ENCODE results near the gene NXT2. TPM values are rescaled to one million over a fixed set of nuclear protein-coding genes. Genes with fewer than 3 reads are reported as not detected.

The NXT2 gene
- total and polyA plus RNA-seq, 2 donors (not counting 1 experiment from before 2014, with no cell fraction given) = 10.8 to 13.5 TPM

DNA sequence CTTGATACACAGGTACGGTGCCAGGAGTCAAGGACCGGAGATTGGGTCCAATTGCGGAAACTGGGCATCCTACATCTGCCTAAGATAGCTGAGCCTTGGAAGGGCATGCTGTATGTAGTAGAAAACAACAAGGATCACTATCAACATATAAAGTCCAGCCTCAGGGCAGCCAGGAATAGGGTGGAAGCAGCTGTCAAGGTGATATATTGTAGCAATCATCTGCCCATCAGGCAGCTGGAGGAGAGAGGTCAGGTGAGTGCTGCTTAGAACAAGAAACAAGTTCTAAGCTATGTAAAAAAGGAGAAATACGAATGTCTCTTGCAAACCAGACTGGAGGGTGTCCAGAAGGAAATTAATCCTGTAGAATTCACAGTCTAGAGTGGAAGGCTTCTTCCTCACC, 53.5 kb downstream of the NXT2 start:
- no peaks in the 10 kb centered on the region for H3K4me1 ChIP-seq (ENCODE audit: control insufficient read depth, extremely low read depth, insufficient read depth, low read length)
- H3K9ac ChIP-seq (ENCODE audit: insufficient read depth, low read length) = no peak overlapping the region
- no peak overlapping the region for H2AFZ ChIP-seq (ENCODE audit: low read length)
- no peaks in the 10 kb centered on the region for H3K79me2 ChIP-seq (ENCODE audit: control insufficient read depth, insufficient read depth, low read length)
- H3K36me3 ChIP-seq (ENCODE audit: control insufficient read depth, insufficient read depth, low read length) = no peaks in the 10 kb centered on the region
- no peaks in the 10 kb centered on the region for H4K20me1 ChIP-seq (ENCODE audit: control insufficient read depth, extremely low read depth, insufficient read depth, low read length)
- no peaks in the 10 kb centered on the region for H3K9me3 ChIP-seq (ENCODE audit: control insufficient read depth, insufficient read depth, low read depth, low read length)
- TF ChIP-seq CTCF (conservative IDR thresholded peaks at IDR 0.05 in 1 of 2, IDR thresholded peaks at IDR 0.05 in 1 of 2; ENCODE audit: low read depth in 1 of 2, low read length in 2 of 2) (no peak), EZH2 (IDR thresholded peaks at IDR 0.05; ENCODE audit: low read length, missing control alignments) (no peak)
- H3K27me3 ChIP-seq (ENCODE audit: control insufficient read depth, insufficient read depth, low read length) = no peaks in the 10 kb centered on the region
- no peak for DNase-seq (ENCODE audit: low read depth in 2 of 2)
- H3K4me3 ChIP-seq (replicated peaks in 1 of 4; ENCODE audit: control extremely low read depth in 1 of 4, insufficient read depth in 1 of 4, low read depth in 3 of 4, low read length in 4 of 4) = no peak overlapping the region
- H3K4me2 ChIP-seq (ENCODE audit: extremely low read depth, insufficient read depth, low read length) = no peak overlapping the region
- H3K27ac ChIP-seq (ENCODE audit: insufficient read depth, low read length) = no peak overlapping the region

Other genes with a start within 250 kb of the NXT2 start
- under 0.01 TPM in 2 replicates for gene GUCY2F, start 54.8 kb upstream of the NXT2 start, total RNA-seq
- not detected in 2 replicates for gene GUCY2F, start 54.8 kb upstream of the NXT2 start, polyA plus RNA-seq
- 0.51 and 1.2 TPM in 2 replicates for gene KCNE5, start 88.3 kb downstream of the NXT2 start, total RNA-seq
- 0.12 and 0.38 TPM in 2 replicates for gene KCNE5, start 88.3 kb downstream of the NXT2 start, polyA plus RNA-seq
- gene ACSL4, start 196.4 kb downstream of the NXT2 start, total RNA-seq = 358 and 678 TPM in 2 replicates
- 103 and 209 TPM in 2 replicates for gene ACSL4, start 196.4 kb downstream of the NXT2 start, polyA plus RNA-seq

Measured in fibroblast of lung (primary cell).